Left renal cortex interstitium (tissue), 4 donors: Measurements from ENCODE around the gene RARB. TPM values are rescaled to one million over a fixed set of nuclear protein-coding genes. Genes with fewer than 3 reads are reported as not detected.

Source experiments
- DNase-seq, 4 donors: peaks; one replicate each; pipeline ENCODE4 v3.0.0-alpha.2; 2013; ENCODE audit warnings: low read depth in 4 of 4, low spot score in 2 of 4, missing footprints in 1 of 4
- polyA plus RNA-seq, 4 donors: library from polyadenylated mRNA; unstranded; fragments of 120-200 nt; gene quantifications; one replicate each; pipeline ENCODE4 v1.2.1, GENCODE V29; 2013; ENCODE audit not compliant: insufficient read length in 4 of 4

RARB gene
- polyA plus RNA-seq, 4 donors = 44.0 to 63.0 (median 51.8) TPM

GRCh38 chr3:25468866-25469319 is 40.8 kb downstream of the RARB start:
- peak in 1 of 4 donors; percentile 65 for DNase-seq

DNA sequence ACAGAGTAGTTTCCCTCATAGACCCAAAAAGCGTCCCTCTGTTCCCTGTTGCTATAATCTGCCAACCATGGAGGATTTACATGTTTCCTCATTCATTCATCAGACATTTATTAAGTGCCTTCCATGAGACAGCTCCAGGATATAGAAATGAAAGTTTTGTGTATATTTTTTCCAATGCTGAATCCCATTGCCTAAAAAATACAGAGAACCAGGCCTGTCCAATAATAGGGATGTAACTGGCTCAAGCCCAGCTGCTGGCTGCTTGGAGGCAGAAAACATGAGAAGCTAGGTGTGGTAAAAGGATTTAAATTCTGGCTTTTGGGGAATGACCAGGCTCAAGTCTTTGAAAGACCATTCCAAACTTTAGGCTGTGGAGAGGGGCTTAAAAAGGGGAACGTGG is 41.5 kb downstream of the RARB start:
- no peak for DNase-seq

DNA sequence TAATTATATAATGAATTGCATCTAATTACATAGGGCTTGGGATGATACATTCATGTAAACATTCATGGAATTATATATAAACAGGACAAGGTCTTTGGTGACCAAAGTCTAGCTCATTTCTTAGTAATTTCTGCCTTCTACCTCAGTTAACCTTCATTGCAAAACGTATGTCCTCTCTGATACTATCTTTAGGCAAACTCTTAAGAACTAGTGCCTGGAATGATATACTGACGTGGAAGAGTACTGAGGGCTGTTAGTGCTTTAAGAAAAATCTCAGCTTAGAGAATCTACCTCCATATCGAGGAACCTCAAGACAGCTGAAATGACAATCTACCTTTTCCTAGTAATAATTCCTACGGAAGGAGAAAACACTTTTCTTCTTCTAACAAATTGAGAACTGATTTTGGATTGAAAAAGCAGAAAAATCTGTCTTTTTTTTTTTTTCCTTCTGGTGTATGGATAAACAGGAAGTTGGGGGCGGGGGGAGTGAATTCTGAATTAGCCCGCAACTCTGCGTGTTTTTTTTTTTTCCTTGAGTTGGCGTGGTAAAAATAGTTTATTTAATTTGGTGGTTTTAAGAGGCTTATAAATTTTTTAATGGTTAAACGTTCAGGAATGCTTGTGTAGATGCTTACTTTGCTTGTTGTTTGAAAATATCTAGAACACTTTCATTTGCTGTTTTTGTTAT is 43.2 kb downstream of the RARB start:
- no peak for DNase-seq

GRCh38 chr3:25472153-25472552 is 44.1 kb downstream of the RARB start:
- DNase-seq = no peak

GRCh38 chr3:25472731-25473130 is 44.7 kb downstream of the RARB start:
- DNase-seq = no peak

DNA sequence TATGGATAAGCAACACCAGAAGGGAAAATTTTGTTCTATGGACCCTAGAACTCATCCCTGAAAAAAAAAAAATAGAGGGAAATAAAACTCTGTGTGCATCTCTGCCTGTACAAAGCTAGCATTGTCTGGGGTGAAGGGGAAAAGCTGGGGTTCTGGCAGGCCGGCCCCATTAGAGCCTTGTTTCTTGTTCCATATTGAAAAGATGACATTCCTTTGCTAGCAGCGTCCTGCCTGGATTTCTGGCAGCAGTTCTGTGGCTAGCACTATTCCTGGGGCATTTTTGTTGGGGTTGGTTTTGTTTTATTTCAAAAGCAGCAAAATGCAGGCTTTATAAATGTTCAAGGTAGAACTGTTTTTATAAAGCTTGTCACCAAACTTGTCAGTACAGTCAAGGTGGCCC is 45.2 kb downstream of the RARB start:
- no peak for DNase-seq

- DNase-seq = no peak
These were observed 46.0 kb downstream of the RARB start for GRCh38 chr3:25474052-25474451.

DNA sequence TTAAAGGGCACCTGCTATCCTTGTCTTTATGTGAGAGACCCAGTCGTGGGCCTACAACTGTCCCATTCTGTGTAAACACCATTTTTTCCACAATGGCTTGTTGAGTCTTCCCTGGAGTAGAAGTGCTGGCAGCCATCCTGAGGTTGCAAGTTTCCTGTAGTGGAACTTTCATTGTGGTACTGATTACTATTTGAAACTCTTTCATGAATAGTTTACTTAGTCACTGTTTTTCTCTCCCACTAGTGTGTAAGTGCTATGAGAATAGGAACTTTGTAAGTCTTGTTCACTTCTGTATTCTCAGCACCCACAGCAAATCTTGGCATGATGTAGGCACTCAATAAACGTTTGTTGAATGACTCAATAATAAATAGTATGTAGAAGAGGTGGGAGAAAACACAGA is 48.6 kb downstream of the RARB start:
- no peak for DNase-seq

GRCh38 chr3:25478211-25478757 is 50.2 kb downstream of the RARB start:
- no peak for DNase-seq

- no peak for DNase-seq
These were observed 51.1 kb downstream of the RARB start for GRCh38 chr3:25478964-25479726.

- no peak for DNase-seq
These were observed 51.6 kb downstream of the RARB start for GRCh38 chr3:25479727-25480010.

DNA sequence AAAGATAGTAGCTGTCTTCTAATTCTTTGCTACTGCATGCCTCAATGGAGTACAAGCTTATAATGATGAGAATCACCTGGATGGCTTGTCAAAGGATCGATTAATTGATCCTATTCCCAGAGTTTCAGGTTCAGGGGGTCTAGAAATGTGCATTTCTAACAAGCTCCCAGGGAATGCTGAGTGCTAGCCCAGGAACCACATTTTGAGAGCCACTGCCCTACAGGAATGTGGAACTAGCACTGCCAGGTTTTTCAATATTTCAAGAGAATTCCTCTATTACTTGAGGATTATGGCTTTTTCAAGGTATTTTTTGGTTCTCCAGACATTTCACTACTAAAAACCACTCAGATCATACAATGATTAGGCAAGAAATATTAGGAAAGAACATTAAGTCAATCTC is 52.7 kb downstream of the RARB start:
- DNase-seq = no peak

DNA sequence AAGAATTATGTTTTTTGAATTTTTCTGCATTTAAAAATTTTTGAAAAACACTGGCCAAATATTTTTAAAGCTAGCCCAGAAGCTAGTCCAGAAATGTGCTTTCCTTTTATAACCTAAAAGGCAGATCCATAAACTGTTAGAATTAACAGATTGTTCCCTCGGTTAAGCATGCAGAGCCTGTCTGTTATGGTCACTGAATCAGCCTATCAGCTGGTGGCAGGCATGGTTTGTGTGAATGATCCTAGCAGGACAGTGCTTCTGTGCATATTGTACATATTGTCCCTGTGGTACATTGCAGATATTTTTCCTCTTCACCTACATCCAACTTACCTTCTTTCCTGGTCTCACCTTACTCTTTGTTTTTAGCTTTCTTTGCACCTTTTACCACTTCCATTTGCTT is 53.3 kb downstream of the RARB start:
- DNase-seq = no peak

DNA sequence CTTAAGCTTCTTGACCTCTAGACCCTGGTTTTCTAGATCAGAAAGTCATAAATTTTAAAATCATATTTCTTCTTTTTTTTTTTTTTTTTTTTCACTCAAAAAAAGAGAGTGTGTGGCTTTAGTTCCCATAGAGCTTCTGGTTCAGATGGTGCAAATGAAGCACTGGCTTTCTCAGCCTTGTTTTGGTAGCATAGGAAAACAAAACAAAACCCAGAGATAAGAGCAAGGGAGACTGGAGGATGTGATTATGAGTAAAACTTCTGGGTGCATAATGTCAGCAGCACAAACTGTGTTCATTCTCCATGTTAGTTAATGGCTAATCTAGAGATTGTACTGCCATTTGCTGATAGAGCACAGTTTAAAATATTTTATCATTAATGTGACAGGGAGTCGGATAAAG is 55.4 kb downstream of the RARB start:
- DNase-seq = no peak

DNA sequence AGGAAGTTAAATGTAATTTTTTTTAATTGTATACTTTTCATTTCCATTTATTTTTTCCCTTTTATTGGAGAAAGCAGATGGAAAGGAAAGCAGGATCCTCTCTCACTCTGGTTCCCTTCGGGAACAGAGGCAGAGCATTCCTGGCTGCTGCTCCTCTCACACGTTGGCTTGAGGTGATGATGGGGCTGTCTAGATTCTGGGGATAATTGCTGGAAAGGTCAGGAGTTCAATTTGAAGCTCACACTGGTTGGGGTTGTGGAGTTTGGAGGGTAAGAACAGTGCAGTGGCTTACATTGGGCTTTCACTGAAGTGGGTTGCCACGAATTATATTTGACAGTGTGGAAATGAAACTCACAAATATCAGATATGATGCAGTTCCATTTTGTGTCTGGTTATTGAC is 57.6 kb downstream of the RARB start:
- no peak for DNase-seq

DNA sequence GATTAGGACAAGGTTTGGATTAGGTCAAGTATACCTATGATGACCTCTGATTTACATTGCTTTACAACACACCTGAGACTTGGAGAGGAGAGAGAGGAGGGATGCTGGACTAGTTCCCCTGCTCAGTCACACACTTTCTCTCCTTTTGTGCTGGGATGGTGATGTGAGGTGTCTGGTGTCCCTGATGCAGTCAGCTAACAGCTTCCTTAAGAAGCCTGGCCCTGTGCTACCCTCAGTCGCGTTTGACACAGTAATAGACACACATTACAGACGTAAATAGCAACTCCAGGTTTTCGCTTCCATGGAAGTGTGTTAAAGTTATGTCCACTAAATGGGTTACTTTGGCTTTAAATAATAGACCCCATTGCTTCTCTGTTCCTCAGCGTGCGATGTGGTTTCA is 58.9 kb downstream of the RARB start:
- DNase-seq = no peak

- no peak for DNase-seq
These were observed 62.0 kb downstream of the RARB start for GRCh38 chr3:25489858-25490593.

DNA sequence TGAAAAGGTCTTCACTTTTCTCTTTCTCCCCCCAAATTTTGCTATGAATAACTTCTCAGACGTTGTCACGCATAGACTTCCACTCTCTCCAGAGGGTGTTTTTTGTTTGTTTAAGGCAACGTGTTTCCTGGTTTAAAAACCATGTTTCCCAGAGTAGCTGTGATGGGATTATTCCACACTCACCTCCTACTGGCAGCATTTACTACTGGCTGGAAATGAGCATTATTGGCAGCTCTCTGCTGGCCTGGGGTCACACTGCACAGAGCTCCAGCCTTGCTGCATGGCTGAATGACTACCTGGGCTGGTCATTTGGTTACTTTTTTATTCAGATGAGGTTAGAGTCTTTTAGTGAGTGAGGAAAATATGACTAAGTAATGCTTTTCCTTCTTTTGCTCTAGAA is 65.2 kb downstream of the RARB start:
- DNase-seq = no peak

DNA sequence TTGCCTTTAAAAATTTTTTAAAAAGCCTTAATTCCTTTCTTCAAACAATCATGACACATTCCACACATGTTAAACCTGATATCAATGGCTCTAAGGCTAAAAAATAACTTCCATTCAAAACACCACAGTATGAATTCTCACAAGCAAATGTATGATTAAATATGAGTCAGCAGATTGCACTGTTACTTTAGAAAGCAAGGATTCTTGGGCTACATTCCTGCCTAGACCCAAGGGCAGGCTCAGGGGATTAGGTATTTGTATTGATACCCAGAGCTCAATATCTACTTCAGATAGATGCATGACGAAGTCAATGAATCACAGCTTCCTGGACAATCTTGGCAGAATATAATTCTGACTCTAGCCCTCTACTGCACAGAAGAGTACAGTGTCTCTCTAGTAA is 65.7 kb downstream of the RARB start:
- no peak for DNase-seq

- DNase-seq = no peak
These were observed 67.2 kb downstream of the RARB start for GRCh38 chr3:25495304-25495703.

GRCh38 chr3:25495726-25496253 is 67.7 kb downstream of the RARB start:
- no peak for DNase-seq
